Measurements from ENCODE around the gene SH3PXD2A.
A peak's percentile ranks its signal among the peaks of the same experiment; 100 is the strongest.

Gene SH3PXD2A

GRCh38 chr10:103660364-103661197 lies 194.8 kb downstream of the SH3PXD2A start:
- peak; percentile 22 for DNase-seq

- DNase-seq, result peak; percentile 75
Measured at GRCh38 chr10:103659674-103660363, 195.6 kb downstream of the SH3PXD2A start.

- DNase-seq, result no peak
Measured at GRCh38 chr10:103658049-103658577, 197.3 kb downstream of the SH3PXD2A start.

- no peak for DNase-seq
Measured at GRCh38 chr10:103657061-103657591, 198.2 kb downstream of the SH3PXD2A start.

- DNase-seq, result no peak
Measured at GRCh38 chr10:103654925-103655324, 200.5 kb downstream of the SH3PXD2A start.

GRCh38 chr10:103653581-103654037 lies 201.8 kb downstream of the SH3PXD2A start:
- no peak for DNase-seq

GRCh38 chr10:103652599-103653281 lies 202.6 kb downstream of the SH3PXD2A start:
- no peak for DNase-seq

- DNase-seq, result no peak
Measured at GRCh38 chr10:103651783-103652476, 203.4 kb downstream of the SH3PXD2A start.

- DNase-seq, result no peak
Measured at GRCh38 chr10:103651333-103651732, 204.0 kb downstream of the SH3PXD2A start.

- no peak for DNase-seq
Measured at GRCh38 chr10:103649654-103650423, 205.5 kb downstream of the SH3PXD2A start.

GRCh38 chr10:103648636-103649532 lies 206.5 kb downstream of the SH3PXD2A start:
- no peak for DNase-seq

- DNase-seq, result no peak
Measured at GRCh38 chr10:103648251-103648635, 207.1 kb downstream of the SH3PXD2A start.

- no peak for DNase-seq
Measured at GRCh38 chr10:103646304-103646703, 209.1 kb downstream of the SH3PXD2A start.

- DNase-seq, result peak; percentile 22
Measured at GRCh38 chr10:103645141-103646054, 210.0 kb downstream of the SH3PXD2A start.

- DNase-seq, result no peak
Measured at GRCh38 chr10:103643381-103643780, 212.0 kb downstream of the SH3PXD2A start.

GRCh38 chr10:103641326-103641725 lies 214.1 kb downstream of the SH3PXD2A start:
- DNase-seq, result no peak

GRCh38 chr10:103640436-103641181 lies 214.8 kb downstream of the SH3PXD2A start:
- no peak for DNase-seq

GRCh38 chr10:103638948-103639347 lies 216.4 kb downstream of the SH3PXD2A start:
- DNase-seq, result no peak

All from CD4-positive, alpha-beta T cell treated with Interleukin-21 for 1 hour (primary cell).